Mucosa of descending colon (tissue), 3 donors: Measurements from ENCODE around the gene DAPK1. TPM values are rescaled to one million over a fixed set of nuclear protein-coding genes. Genes with fewer than 3 reads are reported as not detected.
"Not testable (repeated sequence)": the region's sequence is repeated elsewhere in the genome, so short reads cannot be mapped to it uniquely, and the experiment has no call there.

Experiments
- ATAC-seq: fragments of 200-7000 bp; cut with Tn5 transposase; one replicate; pipeline ENCODE4 v1.9.1; 2020; ENCODE audit warnings: mild to moderate bottlenecking, moderate library complexity
- DNase-seq, 3 donors: peaks; one replicate each; pipeline ENCODE4 v3.0.0-alpha.2; 2020
- H3K36me3 ChIP-seq: fragments of 200-600 bp; one replicate; pipeline ENCODE4 v1.8.0; 2021; ENCODE audit warnings: low read depth, mild to moderate bottlenecking
- H3K4me1 ChIP-seq: fragments of 200-600 bp; one replicate; pipeline ENCODE4 v1.8.0; 2021; ENCODE audit warnings: low read depth, mild to moderate bottlenecking
- H3K4me3 ChIP-seq: fragments of 200-600 bp; one replicate; pipeline ENCODE4 v1.8.0; 2021; ENCODE audit warnings: mild to moderate bottlenecking
- H3K9me3 ChIP-seq: fragments of 200-600 bp; one replicate; pipeline ENCODE4 v1.8.0; 2021; ENCODE audit warnings: mild to moderate bottlenecking
- intact Hi-C, 2 donors: fragments of 100-400 bp; cut with DNase I in 1 of 2; cut with micrococcal nuclease in 1 of 2; formaldehyde crosslinking; loops; one replicate each; pipeline versions ENCODE4 v1.11.0 to v1.11.1; 2022; cut with DNase I, micrococcal nuclease
- total RNA-seq, 3 donors: library from RNA; stranded (reverse); fragmentation: NEBNext Ultra II Directional in 2 of 3; extraction: Animal tissue kit (Norgen Biotek cat#: 25700) in 2 of 3; gene quantifications; one replicate each; pipeline versions ENCODE4 v1.2.1 to v1.2.4, GENCODE V29; 2021 to 2023
- TF ChIP-seq, protein P1 (sequence below): fragments of 200-600 bp; IDR thresholded peaks from one replicate; pipeline ENCODE4 v1.8.0; 2022; ENCODE audit warnings: antibody characterized with exemption, mild to moderate bottlenecking
- donor health status: DM: no; HTN: no; CAD: no; lungs with moderate emphysema.
- donor health status: DM: no; HTN: no; CAD: no.
- donor health status: DM: no; HTN: yes; CAD: no.

DAPK1 gene
- total RNA-seq, 3 donors from 2014 or later: 22.2 to 98.7 (median 25.9) TPM

GRCh38 chr9:87741326-87741725 is 243.7 kb downstream of the DAPK1 start:
- no peak for ATAC-seq
- TF ChIP-seq, protein P1, sequence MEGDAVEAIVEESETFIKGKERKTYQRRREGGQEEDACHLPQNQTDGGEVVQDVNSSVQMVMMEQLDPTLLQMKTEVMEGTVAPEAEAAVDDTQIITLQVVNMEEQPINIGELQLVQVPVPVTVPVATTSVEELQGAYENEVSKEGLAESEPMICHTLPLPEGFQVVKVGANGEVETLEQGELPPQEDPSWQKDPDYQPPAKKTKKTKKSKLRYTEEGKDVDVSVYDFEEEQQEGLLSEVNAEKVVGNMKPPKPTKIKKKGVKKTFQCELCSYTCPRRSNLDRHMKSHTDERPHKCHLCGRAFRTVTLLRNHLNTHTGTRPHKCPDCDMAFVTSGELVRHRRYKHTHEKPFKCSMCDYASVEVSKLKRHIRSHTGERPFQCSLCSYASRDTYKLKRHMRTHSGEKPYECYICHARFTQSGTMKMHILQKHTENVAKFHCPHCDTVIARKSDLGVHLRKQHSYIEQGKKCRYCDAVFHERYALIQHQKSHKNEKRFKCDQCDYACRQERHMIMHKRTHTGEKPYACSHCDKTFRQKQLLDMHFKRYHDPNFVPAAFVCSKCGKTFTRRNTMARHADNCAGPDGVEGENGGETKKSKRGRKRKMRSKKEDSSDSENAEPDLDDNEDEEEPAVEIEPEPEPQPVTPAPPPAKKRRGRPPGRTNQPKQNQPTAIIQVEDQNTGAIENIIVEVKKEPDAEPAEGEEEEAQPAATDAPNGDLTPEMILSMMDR: no peak
- DNase-seq: no peak
- no peaks in the 10 kb centered on the region for H3K36me3 ChIP-seq
- H3K9me3 ChIP-seq: peaks cover 7% of the 10 kb centered on the region
- intact Hi-C loops: no loop called here
- no peak overlapping the region for H3K4me3 ChIP-seq
- no peaks in the 10 kb centered on the region for H3K4me1 ChIP-seq

DNA sequence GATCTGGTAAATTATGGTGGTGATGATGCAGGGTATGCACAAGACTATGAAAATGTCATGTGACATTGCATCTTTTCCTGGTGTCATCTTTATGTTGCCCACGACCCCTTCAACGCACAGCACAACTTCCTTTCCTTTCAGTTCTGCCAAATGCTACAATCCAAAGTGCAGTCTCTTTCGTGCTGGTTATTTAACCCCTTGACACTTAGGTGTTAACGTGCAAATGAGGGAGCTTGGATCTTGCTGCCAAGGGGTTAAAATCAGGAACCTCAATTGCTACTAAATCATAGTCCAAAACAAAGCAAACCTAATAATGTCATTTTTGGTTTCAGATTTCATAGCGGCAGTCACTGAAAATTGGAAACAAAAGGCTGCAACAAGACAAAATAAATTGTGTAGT is 244.2 kb downstream of the DAPK1 start:
- TF ChIP-seq, protein P1: no peak
- intact Hi-C loops: no loop called here

GRCh38 chr9:87742813-87743428 is 245.3 kb downstream of the DAPK1 start:
- Histone ChIP-seq H3K36me3 (no peaks in the 10 kb centered on the region), H3K4me3 (no peak overlapping the region), H3K4me1 (no peaks in the 10 kb centered on the region), H3K9me3 (peaks cover 7% of the 10 kb centered on the region)
- DNase-seq (no peak), ATAC-seq (no peak)
- TF ChIP-seq, protein P1: no peak
- intact Hi-C loops: no loop called here

More for the DNA sequence above, 244.2 kb downstream of the DAPK1 start:
- no peak for ATAC-seq
- no peak for DNase-seq
- H3K9me3 ChIP-seq: peaks cover 7% of the 10 kb centered on the region
- H3K36me3 ChIP-seq: no peaks in the 10 kb centered on the region
- H3K4me3 ChIP-seq: no peak overlapping the region
- H3K4me1 ChIP-seq: no peaks in the 10 kb centered on the region

DNA sequence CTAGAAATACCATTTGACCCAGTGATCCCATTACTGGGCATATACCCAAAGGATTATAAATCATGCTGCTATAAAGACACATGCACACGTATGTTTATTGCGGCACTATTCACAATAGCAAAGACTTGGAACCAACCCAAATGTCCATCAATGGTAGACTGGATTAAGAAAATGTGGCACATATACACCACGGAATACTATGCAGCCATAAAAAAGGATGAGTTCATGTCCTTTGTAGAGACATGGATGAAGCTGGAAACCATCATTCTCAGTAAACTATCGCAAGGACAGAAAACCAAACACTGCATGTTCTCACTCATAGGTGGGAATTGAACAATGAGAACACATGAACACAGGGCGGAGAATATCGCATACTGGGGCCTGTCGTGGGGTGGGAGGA is 246.6 kb downstream of the DAPK1 start:
- H3K9me3 ChIP-seq, H3K4me1 ChIP-seq, ATAC-seq, H3K4me3 ChIP-seq, DNase-seq, intact Hi-C loops, H3K36me3 ChIP-seq: not testable (repeated sequence)

DNA sequence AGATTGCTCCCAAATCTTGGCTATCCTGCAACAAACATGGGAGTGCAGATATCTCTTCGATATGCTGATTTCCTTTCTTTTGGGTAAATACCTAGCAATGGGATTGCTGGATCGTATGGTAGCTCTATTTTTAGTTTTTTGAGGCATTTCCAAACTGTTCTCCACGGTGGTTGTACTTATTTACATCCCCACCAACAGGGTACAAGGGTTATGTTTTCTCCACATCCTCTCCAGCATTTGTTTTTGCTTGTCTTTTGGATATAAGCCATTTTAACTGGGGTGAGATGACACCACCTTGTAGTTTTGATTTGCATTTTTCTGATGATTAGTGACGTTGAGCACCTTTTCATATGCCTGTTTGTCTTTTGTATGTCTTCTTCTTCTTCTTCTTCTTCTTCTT is 248.5 kb downstream of the DAPK1 start:
- H3K36me3 ChIP-seq: no peaks in the 10 kb centered on the region
- no peaks in the 10 kb centered on the region for H3K4me1 ChIP-seq
- TF ChIP-seq, protein P1: no peak
- no peak for ATAC-seq
- no peak overlapping the region for H3K4me3 ChIP-seq
- intact Hi-C loops: no loop called here
- no peak for DNase-seq
- peaks cover 7% of the 10 kb centered on the region for H3K9me3 ChIP-seq

- TF ChIP-seq, protein P1: no peak
- no peaks in the 10 kb centered on the region for H3K4me1 ChIP-seq
- intact Hi-C loops: no loop called here
- no peak overlapping the region for H3K4me3 ChIP-seq
- DNase-seq: no peak
- H3K36me3 ChIP-seq: no peaks in the 10 kb centered on the region
- ATAC-seq: no peak
- H3K9me3 ChIP-seq: peaks cover 3% of the 10 kb centered on the region
Measured at GRCh38 chr9:87748881-87749280, 251.2 kb downstream of the DAPK1 start.
